ENCODE results near the gene GAGE12J.
"Not testable (repeated sequence)": the region's sequence is repeated elsewhere in the genome, so short reads cannot be mapped to it uniquely, and the experiment has no call there.

The GAGE12J gene, protein sequence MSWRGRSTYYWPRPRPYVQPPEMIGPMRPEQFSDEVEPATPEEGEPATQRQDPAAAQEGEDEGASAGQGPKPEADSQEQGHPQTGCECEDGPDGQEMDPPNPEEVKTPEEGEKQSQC

DNA sequence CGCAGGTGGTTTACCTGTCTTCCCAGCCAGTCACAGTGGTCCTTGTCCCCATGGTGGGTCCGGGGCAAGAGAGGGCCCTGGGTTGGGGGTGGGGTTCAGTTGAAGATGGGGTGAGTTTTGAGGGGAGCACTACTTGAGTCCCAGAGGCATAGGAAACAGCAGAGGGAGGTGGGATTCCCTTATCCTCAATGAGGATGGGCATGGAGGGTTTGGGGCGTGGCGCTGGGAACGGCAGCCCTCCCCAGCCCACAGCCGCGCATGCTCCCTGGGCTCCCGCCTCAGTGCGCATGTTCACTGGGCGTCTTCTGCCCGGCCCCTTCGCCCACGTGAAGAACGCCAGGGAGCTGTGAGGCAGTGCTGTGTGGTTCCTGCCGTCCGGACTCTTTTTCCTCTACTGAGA, at the start of gene GAGE12J:
GAGE12J (plus strand) TSS at position 301 of the 400 bp plus-strand sequence. CDS start 1,157 bp downstream, outside the sequence.
- not testable (repeated sequence) for DNase-seq

DNA sequence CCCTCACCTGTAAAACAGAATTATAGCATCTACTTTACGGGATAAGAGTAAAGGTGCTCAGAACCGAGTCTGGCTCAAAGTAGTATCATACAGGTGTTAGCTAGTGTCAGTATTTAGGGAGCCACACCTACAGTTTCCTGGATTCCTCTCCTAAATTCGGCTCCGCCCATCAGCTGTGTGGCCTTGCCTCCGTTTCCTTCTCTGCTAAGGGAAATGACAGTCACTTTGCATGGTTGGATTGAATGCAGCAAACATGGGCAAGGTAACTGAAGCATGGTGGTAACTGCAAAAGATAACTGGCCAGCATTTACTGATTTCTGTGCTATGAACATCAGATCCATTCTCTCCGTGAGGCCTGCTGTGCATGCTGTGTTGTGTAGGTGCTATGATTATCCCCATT, 49.4 kb upstream of the GAGE12J start:
- DNase-seq = no peak

DNA sequence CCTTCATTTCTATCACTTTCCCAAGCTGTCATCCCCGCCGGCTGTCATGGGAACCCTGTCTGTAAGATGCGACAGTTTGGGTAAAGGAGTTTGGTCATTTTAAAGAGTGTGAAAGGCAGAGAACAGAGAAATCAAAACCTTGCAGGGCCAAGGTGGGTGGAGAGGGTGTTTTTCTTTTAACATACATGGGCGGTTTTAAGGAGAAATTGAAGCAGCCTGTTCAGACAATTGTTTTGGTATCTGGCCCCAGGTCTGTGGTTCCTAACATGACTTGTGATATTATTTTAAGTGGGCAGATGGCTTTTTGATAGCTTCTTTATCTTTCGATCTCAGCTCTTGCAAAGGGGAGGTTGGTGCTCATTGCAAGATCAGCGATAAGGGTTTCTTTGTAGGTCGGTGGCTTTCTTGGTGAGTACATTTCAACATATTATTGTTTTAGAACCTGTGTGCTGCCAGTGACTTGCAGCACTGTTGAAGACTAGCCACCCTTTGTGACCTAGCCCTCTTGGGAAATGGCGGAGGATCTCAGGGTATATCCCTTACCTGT, 48.6 kb upstream of the GAGE12J start:
- DNase-seq = no peak

DNA sequence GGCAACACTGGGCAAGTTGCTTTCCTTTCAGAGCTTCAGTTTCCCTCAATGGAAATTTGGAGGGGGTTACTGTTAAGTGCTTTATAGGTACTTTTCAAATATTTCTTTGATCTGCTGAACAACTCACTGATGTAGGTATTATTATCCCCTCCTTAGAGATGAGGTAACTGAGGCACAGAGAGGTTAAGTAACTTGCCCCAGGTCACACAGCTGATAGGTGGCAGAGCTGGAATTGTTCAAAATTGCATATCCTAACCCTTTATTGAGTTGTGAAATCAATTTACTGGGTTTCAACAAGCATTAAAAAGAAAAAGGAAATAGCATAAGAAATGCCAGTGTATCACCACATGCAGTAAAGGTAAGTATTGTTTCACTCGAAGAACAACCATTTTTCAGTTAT, 45.6 kb upstream of the GAGE12J start:
- no peak for DNase-seq

DNA sequence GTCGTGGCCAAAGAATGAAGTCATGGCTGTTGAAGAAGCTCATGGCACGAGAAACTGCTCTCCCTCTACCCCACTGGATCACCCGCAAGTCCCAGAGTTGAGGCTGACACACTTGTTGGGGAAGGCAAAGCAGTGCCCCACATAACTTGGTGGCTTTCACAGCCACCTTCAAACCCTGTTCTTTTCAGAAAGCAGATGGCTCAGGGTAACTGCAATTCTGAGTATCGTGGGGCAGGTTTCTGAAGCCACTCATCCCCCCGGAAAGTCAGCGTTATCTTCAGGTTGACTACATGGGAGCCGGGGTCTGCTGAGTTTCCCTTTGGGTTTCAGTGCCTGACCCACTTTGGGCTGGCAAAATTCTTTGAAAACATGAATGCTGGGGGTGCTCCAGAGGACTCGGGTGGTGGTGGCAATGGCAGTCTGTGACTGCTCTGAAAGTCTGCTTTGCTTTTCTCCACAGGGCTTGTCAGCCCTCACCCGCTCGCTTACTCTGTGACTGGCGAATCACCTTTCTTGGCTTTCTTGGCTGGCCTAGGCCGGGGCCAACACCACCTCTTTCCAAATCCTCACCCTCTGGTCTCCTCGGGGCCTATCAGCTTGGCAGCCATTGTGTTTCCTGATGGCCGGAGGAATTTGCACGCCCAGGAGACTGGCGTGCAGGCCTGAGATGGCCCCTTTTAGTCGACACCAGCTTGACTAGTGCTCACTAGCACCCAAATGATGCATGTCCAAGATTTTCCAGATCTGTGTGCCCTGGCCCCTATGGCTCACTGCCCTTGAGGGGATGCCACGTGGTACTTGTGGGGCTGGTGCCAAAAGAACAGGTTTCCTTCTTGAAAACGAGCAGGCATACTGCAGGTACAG, 44.9 kb upstream of the GAGE12J start:
- no peak for DNase-seq

DNA sequence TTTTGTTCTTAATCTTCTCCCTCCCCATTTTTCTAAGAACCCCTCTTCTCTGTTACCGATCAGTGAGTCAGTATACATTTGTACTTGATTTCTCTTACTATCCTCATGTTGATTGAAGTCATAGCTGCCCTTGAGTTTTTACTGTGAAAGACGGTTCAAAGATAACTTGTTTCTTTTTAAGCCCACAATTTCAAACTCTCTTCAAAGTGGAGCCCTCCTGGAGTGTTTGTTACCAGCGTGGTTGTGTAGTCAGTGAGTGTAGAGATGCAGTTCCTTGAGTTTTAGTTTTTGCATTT, 44.4 kb upstream of the GAGE12J start:
- DNase-seq = no peak

DNA sequence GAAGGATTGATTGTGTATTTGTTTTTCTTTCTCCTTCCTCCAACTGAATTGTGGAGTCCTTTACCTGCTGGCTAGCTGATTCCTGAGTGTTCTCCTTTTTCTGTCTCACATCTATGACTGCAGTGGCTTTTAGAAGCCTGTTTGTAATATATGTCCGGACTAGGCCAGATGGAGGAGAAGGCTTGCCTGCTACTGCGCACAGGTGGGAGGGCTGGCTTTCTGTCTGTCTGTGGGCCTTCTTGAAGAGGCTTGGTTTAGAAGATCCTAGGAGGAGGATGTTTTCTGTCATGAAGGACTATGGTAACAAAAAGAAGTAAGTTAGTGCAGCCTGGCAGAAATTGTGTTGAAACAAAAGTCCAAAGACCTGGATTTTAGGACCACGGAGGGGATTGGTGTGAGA, 43.8 kb upstream of the GAGE12J start:
- no peak for DNase-seq

DNA sequence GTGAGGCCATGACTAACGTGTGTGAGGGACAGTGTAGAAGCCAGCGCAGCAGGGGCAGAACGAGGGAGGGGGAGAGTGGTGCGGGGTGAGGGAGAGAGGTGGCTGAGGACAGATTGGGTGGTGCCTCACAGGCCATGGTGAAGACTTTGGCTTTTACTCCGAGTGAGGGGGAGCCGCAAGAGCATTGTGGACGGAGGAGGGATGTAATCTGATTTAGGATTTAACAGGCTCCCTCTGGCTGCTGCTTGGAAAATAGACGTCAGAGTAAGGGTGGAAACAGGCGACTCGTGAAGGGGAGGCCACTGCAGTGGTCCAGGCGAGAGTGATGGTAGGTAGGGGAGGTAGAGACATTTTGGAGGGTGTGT, 39.2 kb upstream of the GAGE12J start:
- no peak for DNase-seq

DNA sequence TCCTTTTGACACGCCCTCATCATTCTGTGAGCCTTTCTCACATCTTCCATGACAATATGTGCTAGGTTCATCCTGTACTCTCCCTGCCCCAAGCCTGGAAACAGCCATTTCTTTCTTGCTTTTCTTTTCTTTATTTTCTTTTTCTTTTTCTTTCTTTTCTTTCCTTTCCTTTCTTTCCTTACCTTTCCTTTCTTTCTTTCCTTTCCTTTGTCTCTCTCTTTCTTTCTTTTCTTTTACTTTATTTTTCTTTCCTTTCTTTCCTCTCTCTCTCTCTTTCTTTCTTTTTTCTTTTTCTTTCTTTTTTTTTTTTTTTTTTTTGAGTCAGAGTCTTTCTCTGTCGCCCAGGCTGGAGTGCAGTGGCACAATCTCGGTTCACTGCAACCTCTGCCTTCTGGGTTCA, 37.6 kb upstream of the GAGE12J start:
- DNase-seq = no peak

DNA sequence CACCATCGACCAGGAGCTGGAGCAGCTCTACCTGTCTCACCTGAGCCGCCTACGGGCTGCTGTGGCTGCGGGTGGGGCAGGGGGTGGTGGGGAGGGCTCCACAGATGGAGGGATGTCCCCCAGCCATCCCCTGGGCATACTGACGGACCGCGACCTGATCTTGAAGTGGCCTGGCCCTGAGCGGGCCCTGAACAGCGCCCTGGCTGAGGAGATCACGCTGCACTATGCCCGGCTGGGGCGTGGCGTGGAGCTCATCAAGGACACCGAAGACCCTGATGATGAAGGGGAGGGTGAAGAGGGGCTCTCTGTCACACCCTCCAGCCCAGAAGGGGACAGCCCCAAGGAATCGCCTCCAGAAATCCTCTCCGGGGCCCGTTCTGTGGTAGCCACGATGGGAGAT, 35.7 kb upstream of the GAGE12J start:
- no peak for DNase-seq

DNA sequence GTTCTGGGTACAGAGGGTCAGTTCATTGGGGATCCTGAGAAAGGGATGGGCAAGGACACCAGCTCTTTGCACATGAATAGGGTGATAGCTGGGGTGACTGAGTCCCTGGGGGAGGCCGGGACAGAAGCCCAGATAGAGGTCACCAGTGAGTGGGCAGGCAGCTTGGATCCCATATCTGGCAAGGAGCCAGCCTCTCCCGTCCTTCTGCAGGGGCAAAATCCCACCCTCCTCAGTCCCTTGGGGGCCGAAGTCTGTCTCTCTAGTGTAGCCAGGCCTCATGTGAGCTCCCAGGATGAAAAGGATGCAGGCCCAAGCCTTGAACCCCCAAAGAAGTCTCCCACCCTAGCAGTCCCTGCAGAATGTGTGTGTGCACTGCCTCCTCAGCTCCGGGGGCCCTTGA, 35.3 kb upstream of the GAGE12J start:
- no peak for DNase-seq

DNA sequence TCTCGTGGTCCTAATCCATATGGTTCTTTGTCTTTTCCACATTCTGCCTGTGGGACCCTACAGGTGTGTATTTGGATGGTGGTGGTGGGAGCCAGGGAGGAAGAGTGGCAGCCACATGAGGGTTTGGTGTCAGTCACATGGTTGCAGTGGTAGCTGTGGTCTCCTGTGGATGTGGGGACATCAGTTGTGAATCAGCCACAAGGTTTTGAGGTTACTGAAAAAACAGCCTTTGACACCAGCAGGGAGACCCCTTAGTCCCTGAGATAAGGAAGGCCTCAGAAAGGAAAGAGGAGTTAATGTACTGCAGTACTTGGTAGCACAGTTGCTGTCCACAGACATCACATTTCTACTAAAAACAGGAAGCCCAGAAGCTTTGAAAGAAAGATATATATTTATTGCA, 34.2 kb upstream of the GAGE12J start:
- no peak for DNase-seq

DNA sequence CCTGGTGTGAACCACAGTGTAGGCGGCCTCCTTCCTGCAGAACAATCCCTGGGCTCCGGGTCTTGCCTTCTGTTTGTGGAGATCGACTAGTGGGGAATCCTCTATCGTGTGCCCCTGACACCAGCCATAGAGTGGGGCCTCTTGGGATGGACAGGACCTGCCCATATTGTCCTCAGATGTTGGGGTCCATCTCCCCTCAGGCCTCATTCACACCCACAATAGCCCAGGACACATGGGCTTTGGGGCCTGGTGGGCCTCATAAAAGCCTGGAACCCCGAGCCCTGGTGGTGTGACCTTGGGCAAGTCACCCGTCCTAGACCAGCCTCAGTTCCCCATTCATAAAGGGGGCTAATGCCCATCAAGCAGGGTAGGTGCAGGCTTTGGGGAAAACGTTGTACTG, 31.6 kb upstream of the GAGE12J start:
- no peak for DNase-seq

DNA sequence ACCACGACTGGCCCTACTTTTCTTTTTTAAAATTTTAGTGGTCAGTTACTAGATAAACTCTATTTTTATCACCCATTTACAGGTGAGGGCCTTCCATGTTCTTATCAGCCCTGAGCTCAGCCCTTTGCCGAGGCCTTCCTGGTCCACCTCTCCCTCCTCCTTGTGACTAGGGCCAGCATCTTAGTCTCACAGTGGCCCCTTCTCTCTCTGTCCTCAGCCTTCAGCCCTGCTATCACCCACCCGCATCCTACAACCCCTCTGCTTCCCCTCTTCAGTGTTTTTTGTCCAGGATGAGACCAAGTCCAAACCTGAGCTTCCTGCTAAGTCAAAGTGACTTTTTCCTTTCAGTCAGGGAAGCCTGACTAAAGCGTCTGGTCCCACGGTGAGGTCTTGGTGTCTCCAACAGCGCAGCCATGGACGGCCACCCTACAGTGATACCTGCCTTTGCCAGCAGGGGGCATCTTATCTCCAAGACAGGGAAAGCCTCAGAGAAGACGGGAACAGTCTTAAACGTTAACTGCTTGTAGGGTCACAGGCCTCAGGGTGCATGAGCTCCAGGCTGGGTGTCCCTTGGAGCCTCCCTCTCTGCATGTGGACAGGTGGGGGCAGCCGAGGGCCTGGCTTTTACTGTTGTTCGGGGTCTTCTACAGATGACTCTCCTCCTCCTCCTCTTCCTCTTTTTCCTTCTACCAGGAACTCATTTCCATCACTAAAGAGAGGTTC, 30.1 kb upstream of the GAGE12J start:
- peak; percentile 63 for DNase-seq

DNA sequence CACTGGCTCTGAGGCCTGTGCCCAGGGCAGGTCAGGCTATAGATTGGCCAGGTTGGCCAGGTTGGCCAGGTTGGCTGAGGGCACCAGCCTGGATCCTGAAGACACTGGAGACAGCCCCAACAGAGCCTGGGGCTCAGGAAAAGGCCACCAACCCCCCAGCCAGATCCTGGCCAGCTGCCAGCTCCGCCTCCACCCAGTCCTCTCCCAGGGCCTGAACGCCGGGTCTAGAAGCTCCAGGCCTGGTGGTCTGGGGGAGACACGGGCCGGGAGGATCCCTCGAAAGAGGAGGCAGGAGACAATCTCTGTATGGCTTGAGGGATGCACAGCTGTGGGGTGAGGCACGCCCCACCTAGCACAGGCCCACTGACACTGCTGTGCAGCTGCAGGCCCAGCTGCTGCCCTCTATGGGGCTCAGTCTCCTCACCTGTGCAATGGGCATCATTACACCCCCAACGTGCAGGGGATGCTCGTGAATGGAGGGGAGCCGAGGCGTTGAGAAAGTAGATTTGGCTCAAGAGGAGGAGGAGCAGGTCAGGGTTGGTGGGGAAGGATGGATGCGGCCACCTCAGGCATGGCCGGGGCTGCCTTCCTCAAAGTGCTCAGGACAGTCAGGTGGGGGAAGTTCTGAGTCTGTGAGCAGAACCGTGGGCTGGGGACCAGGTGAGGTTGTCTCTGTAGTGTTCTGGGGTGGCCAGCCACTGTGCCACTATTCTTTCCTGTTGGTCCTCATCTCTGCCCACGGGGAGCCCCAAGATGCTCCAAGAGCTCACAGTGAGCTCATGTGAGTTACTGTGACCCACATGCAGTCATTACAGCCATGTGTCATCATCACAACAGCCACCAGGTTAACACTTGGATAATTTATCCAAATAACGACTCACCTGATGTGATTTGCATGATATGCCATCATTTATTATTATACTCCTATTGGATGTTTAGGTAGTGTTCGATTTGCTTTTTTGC, 29.2 kb upstream of the GAGE12J start:
- DNase-seq = no peak

DNA sequence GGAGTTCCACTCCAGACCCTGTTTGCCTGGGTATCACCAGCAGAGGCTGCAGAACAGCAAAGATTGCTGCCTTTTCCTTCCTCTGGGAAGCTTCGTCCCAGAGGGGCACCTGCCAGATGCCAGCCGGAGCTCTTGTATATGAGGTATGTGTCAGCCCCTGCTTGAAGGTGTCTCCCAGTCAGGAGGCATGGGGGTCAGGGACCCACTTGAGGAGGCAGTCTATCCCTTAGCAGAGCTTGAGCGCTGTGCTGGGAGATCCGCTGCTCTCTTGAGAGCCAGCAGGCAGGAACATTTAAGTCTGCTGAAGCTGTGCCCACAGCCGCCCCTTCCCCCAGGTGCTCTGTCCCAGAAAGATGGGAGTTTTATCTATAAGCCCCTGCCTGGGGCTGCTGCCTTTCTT, 22.5 kb upstream of the GAGE12J start:
- DNase-seq = not testable (repeated sequence)

DNA sequence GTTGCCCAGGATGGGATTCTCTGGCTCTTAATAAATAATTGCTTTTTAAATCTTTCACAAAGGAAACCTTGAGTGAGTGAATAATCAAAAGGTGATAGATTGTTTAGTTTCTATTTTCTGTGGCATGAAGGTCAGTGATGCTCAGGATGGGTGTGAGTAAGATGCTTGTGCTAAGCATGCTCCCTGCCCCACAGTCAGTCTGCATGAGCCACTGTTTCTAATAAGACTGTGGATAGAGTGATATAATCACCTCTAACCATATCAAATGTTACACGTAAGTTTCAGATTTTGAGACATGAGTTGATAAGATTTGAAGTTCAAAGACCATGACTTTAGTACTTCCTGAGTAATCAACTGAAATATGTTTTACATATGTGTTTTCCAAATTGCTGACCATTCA, 21.1 kb upstream of the GAGE12J start:
- DNase-seq = no peak

DNA sequence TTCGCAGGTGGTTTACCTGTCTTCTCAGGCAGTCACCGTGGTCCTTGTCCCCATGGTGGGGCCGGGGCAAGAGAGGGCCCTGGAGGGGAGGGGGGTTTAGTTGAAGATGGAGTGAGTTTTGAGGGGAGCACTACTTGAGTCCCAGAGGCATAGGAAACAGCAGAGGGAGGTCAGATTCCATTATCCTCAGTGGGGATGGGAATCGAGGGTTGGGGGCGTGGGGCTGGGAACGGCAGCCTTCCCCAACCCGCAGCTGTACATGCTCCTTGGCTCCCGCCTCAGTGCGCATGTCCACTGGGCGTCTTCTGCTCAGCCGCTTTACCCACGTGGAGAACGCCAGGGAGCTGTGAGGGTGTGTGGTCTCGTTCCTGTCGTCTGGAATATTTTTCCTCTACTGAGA, 18.5 kb upstream of the GAGE12J start, which contains the start of gene GAGE10:
GAGE10 (plus strand) TSS at position 301 of the 400 bp plus-strand sequence. CDS start 1,214 bp downstream, outside the sequence.
- no peak for DNase-seq

DNA sequence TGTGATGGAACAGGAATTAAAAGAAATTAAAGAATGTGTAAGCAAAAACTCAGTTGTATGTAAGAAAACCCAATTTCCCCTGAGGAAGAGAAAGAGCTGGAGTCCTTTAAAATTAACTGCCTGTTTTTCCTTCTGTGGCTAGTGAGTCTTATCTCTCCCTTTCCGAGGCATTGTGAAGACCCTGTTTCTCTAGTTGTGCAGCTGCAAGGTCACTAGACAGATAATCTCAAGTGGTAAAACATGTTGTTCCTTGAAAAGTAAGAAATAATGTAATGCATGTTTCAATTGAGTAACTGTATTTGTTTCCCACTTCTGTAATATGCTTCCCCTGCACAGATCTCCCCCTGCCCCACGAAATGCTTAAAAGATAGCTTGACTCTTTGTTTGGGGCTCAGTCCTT, 14.1 kb upstream of the GAGE12J start:
- DNase-seq = not testable (repeated sequence)

DNA sequence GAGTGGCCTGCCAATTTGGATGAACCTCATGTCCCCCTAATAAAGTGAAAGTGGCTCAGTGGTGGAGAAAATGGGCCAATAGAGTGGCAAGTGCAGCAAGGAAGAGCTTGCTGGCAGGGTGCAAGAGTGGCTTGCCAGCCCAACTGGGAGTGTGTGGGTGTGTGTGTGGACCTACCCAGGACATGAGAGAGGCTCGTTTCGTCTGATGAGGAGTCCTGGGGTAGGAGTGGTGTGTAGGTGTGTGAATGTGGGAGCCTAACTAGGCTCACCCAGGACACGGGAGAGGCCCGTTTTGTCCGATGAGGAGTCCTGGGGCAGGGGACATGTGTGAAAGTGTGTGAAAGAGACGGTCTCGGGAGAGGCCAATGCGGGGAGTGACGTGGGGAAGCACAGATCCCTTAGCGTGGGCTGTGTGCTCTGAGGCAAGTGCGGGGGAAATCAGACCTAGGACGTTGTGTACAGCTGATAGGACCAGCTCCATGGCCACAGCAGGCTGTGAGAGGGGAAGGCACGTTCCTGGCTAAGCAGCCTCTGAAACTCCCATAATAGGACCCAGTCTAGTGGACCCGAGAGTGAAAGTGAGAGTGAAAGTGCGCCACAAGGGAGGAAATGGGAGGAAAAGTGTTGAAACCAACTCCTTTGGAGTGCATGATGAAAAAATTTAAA, 13.1 kb upstream of the GAGE12J start:
- no peak for DNase-seq

DNA sequence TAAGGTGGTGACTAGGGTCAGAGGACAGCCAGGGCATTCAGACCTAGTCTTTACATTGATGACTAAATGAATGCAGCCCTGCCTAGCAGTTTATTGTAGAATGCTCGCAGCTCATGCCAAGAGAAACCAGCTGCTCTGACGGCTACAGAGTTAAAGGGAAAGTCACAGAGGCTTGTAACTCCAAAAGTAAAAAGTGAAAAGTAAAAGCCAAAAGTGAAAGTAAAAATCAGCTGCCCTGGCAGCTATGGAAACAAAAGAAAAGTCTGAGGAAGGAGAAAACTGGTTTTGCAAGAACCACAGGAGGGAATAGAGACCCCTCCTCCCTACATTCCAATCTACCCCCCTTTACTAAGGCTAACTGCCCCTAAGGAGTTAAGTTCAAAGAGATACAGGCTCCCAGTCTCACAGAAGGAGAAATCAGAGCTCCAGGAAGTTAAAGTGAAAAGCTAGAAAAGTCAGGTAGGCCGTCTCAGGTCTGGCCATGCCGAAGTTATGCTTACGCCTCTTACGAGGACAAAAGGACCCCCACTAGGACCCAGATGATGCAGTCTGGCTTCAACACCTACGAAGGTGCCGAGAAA, 12.3 kb upstream of the GAGE12J start:
- DNase-seq = no peak

DNA sequence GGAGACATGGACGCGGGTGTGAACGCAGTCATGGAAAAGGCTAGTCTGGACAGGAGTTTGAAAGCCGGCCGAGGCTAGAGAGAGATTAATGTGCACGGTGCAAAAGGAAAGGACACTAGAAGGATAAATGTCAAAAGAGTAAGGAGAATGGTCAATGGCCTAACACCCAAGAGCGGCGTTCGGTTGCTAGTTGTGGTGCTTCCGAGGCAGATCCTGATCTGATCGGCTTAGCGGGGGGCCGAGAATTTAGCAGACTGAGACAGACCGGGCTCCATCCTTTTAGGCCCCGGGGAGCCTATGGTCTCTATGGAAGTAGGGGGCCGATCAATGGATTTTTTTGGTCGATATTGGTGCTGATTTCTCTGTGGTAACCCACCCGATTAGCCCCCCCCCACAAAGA, 11.5 kb upstream of the GAGE12J start:
- no peak for DNase-seq
